HT1080 (cell line): Measurements from ENCODE around the gene UBR3. TPM values are rescaled to one million over a fixed set of nuclear protein-coding genes. Genes with fewer than 3 reads are reported as not detected.

Experiments
- DNase-seq: peaks from one replicate; pipeline ENCODE4 v3.0.0-alpha.2; 2015; ENCODE audit warnings: low read depth
- total RNA-seq: library from RNA; depleted of rRNA; stranded (reverse); fragments of >200 nt; shearing (Covaris generic); gene quantifications from 2 replicates; pipeline ENCODE4 v1.2.3, GENCODE V29; 2014

Gene UBR3
- total RNA-seq, 1 experiment from 2014 or later, result 14.0 TPM

GRCh38 chr2:170044751-170045478, 217.7 kb downstream of the UBR3 start:
- DNase-seq, result no peak

DNA sequence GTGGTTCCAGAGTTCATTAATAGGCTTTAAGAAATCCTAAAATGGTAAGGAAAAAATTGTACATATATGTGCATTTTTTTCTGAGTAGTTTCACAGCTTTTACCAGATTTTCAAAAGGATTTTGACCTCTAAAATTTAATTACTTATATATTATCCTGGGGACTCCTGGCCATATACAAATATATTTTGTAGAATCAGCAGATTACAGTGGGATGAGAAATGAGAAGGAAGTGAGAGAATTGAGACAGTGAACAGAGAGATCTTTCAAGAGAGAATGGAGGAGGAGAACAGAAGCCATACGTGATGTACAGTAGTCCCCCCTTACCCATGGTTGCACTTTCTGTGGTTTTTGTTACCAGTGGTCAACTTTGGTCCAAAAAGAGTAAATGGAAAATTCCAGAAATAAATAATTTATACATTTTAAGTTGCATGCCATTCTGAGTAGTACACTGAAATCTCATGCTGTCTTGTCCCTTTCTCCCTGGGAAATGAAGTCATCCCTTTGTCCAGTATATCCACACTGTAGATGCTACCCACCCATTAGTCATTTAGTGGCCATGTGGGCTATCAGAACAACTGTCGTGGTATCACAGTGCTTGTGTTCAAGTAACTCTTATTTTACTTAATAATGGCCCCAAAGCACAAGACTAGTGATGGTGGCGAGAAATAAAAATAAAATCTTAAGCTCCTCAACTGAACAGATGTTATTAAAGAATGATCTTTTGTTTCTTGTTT, 220.2 kb downstream of the UBR3 start:
- no peak for DNase-seq

- peak; percentile 44 for DNase-seq
These were observed 224.9 kb downstream of the UBR3 start for GRCh38 chr2:170052151-170052550.

DNA sequence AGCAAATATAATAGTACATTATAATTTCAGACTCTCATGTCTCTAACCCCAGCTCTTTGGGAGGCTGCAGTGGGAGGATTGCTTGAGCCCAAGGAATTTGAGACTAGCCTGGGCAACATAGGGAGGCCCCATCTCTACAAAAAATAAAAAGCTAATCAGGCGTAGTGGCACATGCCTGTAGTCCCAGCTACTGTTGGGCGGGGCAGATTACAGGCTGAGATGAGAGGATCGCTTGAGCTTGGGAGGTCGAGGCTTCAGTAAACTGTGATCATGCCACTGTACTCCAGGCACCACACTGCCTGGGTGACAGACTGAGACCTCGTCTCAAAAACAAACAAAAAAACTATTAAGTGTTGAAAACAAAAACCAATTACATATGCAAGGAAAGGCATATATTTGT, 227.7 kb downstream of the UBR3 start:
- DNase-seq, result no peak

DNA sequence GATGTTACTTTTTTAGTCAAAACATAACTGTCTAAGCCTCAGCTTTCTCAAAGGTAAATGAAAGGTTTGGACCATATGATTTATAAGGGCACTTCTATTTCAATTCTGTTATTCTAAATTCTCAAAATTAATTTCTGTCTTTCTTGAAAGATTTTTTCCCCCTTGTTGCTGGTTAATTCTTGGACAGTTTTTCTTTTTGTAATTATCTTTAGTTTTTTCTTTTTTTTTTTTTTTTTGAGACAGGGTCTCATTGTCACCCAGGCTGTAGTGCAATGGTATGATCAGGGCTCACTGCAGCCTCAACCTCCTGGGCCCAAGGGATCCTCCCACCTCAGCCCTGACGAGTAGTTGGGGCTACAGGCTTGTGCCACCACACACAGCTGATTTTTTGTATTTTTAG, 229.6 kb downstream of the UBR3 start:
- DNase-seq, result no peak

GRCh38 chr2:170063456-170064235, 236.4 kb downstream of the UBR3 start:
- DNase-seq, result no peak

DNA sequence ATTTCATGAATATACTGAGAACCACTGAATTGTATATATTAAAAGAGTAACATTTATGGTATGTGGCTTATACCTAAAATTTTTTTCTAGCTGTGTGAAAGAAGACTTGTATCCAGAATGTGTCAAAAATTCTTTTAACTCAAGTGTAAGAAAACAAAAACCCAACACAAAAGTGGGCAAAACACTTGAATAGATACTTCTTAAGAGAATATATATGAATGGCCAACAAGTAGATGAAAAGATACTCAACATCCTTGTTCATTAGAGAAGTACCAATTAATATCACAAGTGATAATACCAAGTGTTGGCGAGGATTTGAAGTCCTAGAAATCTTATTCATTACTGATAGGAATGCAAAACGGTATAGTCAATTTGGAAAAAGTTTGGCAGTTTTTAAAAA, 243.5 kb downstream of the UBR3 start:
- no peak for DNase-seq

DNA sequence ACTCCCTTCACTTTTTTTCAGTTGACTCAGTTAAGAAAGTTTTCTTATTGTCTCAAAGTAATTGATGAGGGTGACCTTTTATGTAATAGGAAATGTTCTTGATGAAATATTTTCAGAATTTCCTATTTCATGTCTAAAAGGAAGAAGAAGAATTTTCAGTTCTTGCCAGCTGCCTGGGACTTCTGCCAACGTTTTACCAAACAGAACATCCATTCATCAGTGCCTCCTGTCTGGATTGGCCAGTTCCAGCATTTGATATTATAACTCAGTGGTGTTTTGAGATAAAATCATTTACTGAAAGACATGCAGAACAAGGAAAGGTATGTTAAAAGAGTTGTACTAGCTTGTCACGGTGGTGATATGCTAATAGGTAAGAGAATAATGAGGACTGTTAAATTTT, 246.0 kb downstream of the UBR3 start:
- DNase-seq, result peak; percentile 55

GRCh38 chr2:170076189-170076588, 248.9 kb downstream of the UBR3 start:
- DNase-seq, result no peak

DNA sequence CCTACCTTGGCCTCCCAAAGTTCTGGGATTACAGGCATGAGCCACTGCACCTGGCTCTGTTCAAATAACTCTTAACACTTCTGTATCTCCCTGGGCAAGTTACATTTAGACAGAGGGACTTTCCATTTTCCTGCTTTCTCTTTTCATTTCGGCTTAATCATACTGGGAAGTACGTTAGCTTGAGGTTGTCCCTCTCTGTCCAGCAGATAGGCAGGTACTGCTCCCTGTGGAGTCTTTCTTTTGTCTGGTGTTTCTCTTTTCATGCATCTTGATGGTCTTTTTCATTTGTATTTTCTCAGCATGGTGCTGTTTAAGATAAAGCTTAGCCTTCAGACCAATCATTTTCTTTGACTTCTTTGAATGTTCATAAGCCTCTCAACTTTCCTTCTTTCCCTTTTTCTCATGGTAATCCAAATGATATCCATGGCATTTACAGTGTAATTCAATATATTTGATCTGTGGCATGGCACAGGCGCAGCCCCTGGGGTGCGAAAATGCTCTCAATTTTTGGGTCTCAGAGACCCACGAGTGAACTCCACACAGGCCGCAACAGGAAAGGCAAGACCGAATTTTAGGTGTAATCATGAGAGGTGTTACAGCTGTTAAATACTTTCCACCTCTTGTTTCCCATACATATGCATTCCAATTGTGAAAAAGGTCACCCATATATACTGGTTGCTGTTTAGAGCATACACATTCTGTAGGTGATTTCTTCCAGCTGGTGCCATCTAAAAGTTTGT, 250.7 kb downstream of the UBR3 start:
- no peak for DNase-seq

- DNase-seq, result no peak
These were observed 257.7 kb downstream of the UBR3 start for GRCh38 chr2:170084820-170085491.

DNA sequence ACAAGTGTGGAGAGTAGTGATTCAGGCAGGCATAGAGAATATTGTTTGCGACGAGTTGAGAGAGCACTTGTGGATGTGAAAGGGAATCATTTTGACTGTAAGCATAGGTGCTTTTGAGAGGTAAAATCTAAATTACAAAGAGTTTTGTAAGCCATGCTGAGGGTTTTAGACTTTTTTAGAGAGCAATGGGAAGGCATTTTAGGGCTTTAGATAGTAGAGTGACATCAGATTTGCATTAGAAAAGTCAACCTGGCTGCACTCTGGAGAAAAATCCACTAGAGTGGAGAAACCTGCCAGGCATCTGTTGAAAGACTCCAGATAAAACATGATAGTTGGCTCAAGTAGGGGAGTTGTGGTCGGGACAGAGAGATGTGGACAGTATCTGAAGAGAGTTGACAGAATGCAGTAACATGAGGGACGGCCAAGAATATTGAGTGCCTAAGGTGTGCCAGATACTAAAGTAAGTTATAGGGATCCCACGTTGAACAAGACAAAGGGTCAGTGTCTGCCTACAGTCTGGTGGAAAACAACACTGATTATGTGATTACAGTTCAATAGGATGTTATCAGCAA, 258.9 kb downstream of the UBR3 start:
- DNase-seq, result no peak

- no peak for DNase-seq
These were observed 259.6 kb downstream of the UBR3 start for GRCh38 chr2:170086751-170087412.

DNA sequence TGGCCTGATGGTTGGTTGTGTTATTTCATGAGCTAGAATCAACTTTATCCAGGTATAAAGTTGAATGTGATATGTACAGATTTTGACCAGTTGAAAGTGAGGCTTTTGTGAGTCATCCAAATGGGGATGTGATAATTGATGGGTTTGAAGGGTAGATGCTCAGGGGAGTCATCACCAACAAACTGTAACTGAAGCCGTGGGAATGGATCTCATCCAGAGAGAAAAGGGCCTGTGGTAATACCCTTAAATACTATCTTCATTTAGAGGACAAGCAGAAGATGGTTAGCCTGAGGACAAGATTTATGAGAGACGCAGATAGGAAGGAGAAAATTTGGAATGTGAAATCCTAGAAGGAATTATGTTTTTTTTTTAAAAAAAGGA, 260.1 kb downstream of the UBR3 start:
- DNase-seq, result peak; percentile 6

- no peak for DNase-seq
These were observed 261.5 kb downstream of the UBR3 start for GRCh38 chr2:170088776-170089175.

DNA sequence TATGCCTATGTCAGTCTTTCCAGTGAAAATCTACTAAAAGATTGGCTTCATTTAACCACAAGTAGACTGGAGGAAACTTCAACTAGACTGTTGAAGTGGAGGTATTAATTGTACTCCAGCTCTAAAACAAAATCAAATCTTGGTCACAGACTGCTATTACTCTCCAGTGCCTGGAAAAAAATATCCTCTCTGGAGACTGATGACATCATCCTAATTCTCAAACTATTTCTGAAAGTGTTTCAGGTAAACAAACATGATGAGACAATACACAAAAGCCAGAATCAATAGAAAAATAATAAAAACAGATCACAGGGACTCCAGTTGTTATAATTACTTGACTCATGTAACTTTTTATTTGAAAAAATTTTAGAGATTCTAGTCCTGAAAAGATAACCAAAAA, 263.0 kb downstream of the UBR3 start:
- DNase-seq, result no peak

- no peak for DNase-seq
These were observed 264.2 kb downstream of the UBR3 start for GRCh38 chr2:170091436-170091835.

GRCh38 chr2:170092436-170093060, 265.3 kb downstream of the UBR3 start:
- no peak for DNase-seq

DNA sequence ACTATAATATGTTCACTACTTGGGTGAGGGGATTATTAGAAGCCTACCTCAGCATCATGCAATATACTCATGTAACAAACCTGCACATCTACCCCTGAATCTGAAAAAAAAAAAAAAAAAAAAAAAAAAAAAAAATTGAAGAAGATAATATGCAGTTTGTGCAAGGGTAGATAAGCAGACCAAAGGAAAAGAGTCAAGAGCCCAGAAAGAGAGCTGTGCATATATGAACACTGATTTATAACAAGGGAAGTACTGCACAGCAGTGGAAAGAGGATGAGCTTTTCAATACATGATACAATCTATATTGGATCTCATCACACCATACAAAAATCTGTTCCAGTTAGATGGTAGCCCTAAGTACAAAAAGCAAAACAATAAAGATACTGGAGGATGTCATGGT, 268.1 kb downstream of the UBR3 start:
- DNase-seq, result no peak
